Caco-2 (cell line): ENCODE results near the gene BUB1B. TPM values are rescaled to one million over a fixed set of nuclear protein-coding genes. Genes with fewer than 3 reads are reported as not detected.

Experiments used
- BruUV-seq: library from RNA; stranded (reverse); fragments of 400-500 nt; replicated peaks from 2 replicates; lab custom pipeline; 2021; lab: Mats Ljungman, UMichigan
- CTCF ChIA-PET: fragments of 300-600 bp; sonication (Branson Sonifier 250); formaldehyde crosslinking; loops from one replicate; lab custom pipeline; 2022; ENCODE audit warnings: antibody characterized with exemption; lab: Charles Lee
- POLR2A ChIA-PET: fragments of 300-600 bp; sonication (Branson Sonifier 250); formaldehyde crosslinking; loops from one replicate; lab custom pipeline; 2022; ENCODE audit warnings: antibody characterized with exemption; lab: Charles Lee
- DNase-seq, 2 experiments: peaks; one replicate each; pipeline versions ENCODE4 v3.0.0 to v3.0.0-alpha.2; 2020 to 2022
- H3K27me3 ChIP-seq: replicated peaks from 2 replicates; pipeline ENCODE4 v1.6.0; 2011; ENCODE audit warnings: low read length; ENCODE audit not compliant: control insufficient read depth, insufficient read depth
- H3K36me3 ChIP-seq: 2 replicates; pipeline ENCODE4 v1.5.1; 2011; ENCODE audit warnings: low read length; ENCODE audit not compliant: control insufficient read depth, insufficient read depth
- H3K4me1 ChIP-seq: fragments of 250-450 bp; sonication (Bioruptor Pico); 2 replicates; pipeline ENCODE4 v1.5.1; 2020; ENCODE audit warnings: mild to moderate bottlenecking
- H3K4me3 ChIP-seq: 2 replicates; pipeline ENCODE4 v1.5.1; 2011; ENCODE audit warnings: low read depth, mild to moderate bottlenecking, control low read depth, low read length
- H3K9me3 ChIP-seq: fragments of 250-450 bp; sonication (Bioruptor Pico); 2 replicates; pipeline ENCODE4 v1.5.1; 2020; ENCODE audit warnings: mild to moderate bottlenecking, moderate library complexity
- H3K27ac Mint-ChIP-seq: one replicate; pipeline ENCODE4 v1.8.0; 2022; ENCODE audit warnings: mixed read lengths; ENCODE audit not compliant: unreplicated experiment
- H3K27me3 Mint-ChIP-seq: one replicate; pipeline ENCODE4 v1.8.0; 2022; ENCODE audit warnings: mixed read lengths; ENCODE audit not compliant: insufficient read depth, unreplicated experiment
- H3K36me3 Mint-ChIP-seq: one replicate; pipeline ENCODE4 v1.8.0; 2022; ENCODE audit warnings: mild to moderate bottlenecking, mixed read lengths; ENCODE audit not compliant: insufficient read depth, unreplicated experiment
- H3K4me1 Mint-ChIP-seq: one replicate; pipeline ENCODE4 v1.8.0; 2022; ENCODE audit warnings: low read depth, mixed read lengths; ENCODE audit not compliant: unreplicated experiment
- H3K4me3 Mint-ChIP-seq: one replicate; pipeline ENCODE4 v1.8.0; 2022; ENCODE audit warnings: mild to moderate bottlenecking, moderate library complexity, mixed read lengths; ENCODE audit not compliant: unreplicated experiment
- H3K9me3 Mint-ChIP-seq: one replicate; pipeline ENCODE4 v1.8.0; 2022; ENCODE audit warnings: mixed read lengths; ENCODE audit not compliant: unreplicated experiment
- intact Hi-C: fragments of 100-400 bp; cut with micrococcal nuclease; formaldehyde crosslinking; loops from one replicate; pipeline ENCODE4 v1.10.0; 2022; ENCODE audit not compliant: unreplicated experiment
- total RNA-seq: library from RNA; stranded (reverse); gene quantifications from 2 replicates; pipeline ENCODE4 v1.2.3, GENCODE V29; 2022
- TF ChIP-seq, protein P1 (sequence below), 2 experiments: fragments of 200-600 bp in 1 of 2; IDR thresholded peaks; 1 replicate in 1 of 2; 2 replicates in 1 of 2; pipeline versions ENCODE4 v1.5.1 to v1.8.0; 2011 to 2022; ENCODE audit warnings: antibody characterized with exemption in 1 of 2, control low read depth in 1 of 2, inconsistent platforms in 1 of 2, low read depth in 1 of 2, low read length in 1 of 2, mild to moderate bottlenecking in 1 of 2, moderate library complexity in 1 of 2; ENCODE audit not compliant: insufficient read depth in 1 of 2, severe bottlenecking in 1 of 2, unreplicated experiment in 1 of 2

BUB1B gene
- total RNA-seq, 1 experiment from 2014 or later: 73.5 TPM

DNA sequence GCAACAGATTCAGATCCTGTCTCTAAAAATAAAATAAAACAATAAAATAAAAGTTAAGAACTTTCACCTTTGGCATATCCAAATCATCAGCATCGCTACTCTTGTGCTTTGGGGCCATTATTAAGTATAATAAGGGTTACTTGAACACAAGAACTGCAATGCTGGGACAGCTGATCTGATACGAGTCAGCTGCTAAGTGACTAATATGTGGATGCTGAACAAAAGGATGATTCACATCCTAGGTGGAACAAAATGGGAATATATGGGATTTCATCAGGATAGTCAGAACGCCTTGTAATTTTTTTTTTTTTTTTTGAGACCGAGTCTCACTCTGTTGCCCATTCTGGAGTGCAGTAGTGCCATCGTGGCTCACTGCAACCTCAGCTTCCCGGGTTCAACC is 29.7 kb downstream of the BUB1B start:
- intact Hi-C loops: no loop called here
- no peak overlapping the region for H3K27ac Mint-ChIP-seq
- BruUV-seq: no TSS peak
- no peaks in the 10 kb centered on the region for H3K9me3 Mint-ChIP-seq
- H3K27me3 Mint-ChIP-seq: no peaks in the 10 kb centered on the region
- Histone ChIP-seq H3K36me3 (no peaks in the 10 kb centered on the region), H3K4me3 (no peak overlapping the region), H3K9me3 (no peaks in the 10 kb centered on the region), H3K27me3 (no peaks in the 10 kb centered on the region), H3K4me1 (no peaks in the 10 kb centered on the region)
- TF ChIP-seq, protein P1, sequence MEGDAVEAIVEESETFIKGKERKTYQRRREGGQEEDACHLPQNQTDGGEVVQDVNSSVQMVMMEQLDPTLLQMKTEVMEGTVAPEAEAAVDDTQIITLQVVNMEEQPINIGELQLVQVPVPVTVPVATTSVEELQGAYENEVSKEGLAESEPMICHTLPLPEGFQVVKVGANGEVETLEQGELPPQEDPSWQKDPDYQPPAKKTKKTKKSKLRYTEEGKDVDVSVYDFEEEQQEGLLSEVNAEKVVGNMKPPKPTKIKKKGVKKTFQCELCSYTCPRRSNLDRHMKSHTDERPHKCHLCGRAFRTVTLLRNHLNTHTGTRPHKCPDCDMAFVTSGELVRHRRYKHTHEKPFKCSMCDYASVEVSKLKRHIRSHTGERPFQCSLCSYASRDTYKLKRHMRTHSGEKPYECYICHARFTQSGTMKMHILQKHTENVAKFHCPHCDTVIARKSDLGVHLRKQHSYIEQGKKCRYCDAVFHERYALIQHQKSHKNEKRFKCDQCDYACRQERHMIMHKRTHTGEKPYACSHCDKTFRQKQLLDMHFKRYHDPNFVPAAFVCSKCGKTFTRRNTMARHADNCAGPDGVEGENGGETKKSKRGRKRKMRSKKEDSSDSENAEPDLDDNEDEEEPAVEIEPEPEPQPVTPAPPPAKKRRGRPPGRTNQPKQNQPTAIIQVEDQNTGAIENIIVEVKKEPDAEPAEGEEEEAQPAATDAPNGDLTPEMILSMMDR (IDR thresholded peaks at IDR 0.05; ENCODE audit: insufficient read depth in 1 of 2, low read depth in 1 of 2, low read length in 1 of 2, severe bottlenecking in 1 of 2, unreplicated experiment in 1 of 2): no peak
- CTCF ChIA-PET: no interaction called here
- H3K36me3 Mint-ChIP-seq: peaks cover 71% of the 10 kb centered on the region
- no peaks in the 10 kb centered on the region for H3K4me1 Mint-ChIP-seq
- no peak for DNase-seq
- no peak overlapping the region for H3K4me3 Mint-ChIP-seq
- POLR2A ChIA-PET: no interaction called here

DNA sequence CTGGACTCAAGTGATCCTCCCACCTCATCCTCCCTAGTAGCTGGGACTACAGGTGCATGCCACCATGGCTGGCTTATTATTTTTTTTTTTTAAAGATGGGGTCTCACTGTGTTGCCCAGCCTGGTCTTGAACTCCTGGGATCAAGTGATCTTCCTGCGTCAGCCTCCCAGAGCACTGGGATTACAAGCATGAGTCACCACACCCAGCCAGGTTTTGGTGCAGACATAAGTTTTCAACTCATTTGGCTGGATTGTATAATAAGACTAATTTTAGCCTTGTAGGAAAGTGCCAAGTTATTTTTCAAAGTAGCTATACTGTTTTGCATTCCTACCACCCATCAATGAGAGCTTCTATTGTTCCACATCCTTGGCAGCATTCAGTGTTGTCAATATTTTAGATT is 32.1 kb downstream of the BUB1B start:
- Histone ChIP-seq H3K4me1 (no peaks in the 10 kb centered on the region), H3K36me3 (no peaks in the 10 kb centered on the region), H3K9me3 (no peaks in the 10 kb centered on the region), H3K4me3 (no peak overlapping the region), H3K27me3 (no peaks in the 10 kb centered on the region)
- no peak for DNase-seq
- no TSS peak for BruUV-seq
- ChIA-PET CTCF (no interaction called here), POLR2A (no interaction called here)
- TF ChIP-seq, protein P1 (IDR thresholded peaks at IDR 0.05; ENCODE audit: insufficient read depth in 1 of 2, low read depth in 1 of 2, low read length in 1 of 2, severe bottlenecking in 1 of 2, unreplicated experiment in 1 of 2): no peak
- H3K27me3 Mint-ChIP-seq: no peaks in the 10 kb centered on the region
- H3K36me3 Mint-ChIP-seq: peaks cover 82% of the 10 kb centered on the region
- no peaks in the 10 kb centered on the region for H3K4me1 Mint-ChIP-seq
- no peak overlapping the region for H3K4me3 Mint-ChIP-seq
- intact Hi-C loops: no loop called here
- H3K27ac Mint-ChIP-seq: no peak overlapping the region
- H3K9me3 Mint-ChIP-seq: no peaks in the 10 kb centered on the region

DNA sequence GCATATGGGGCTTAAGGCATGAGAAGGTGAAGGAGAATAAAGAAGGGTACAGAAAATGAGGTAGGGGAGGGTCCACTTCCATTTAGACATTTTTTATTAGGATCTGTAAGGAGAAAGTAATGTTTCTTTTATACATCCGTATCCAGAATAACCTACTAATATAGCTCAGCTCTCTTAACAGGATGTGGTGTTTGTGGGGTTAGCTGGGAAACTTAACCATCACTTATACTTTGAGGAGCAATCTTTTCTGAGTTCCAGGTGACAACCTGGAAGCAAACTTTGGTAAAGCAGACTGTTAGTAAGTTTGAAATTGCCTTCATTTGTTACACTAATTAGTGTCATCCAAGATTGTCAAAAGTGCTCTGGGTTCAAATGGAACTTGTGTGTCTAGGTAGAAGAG is 36.6 kb downstream of the BUB1B start:
- intact Hi-C loops: no loop called here
- Mint-ChIP-seq H3K27me3 (no peaks in the 10 kb centered on the region), H3K36me3 (peaks cover 70% of the 10 kb centered on the region), H3K27ac (no peak overlapping the region), H3K4me3 (no peak overlapping the region), H3K9me3 (no peaks in the 10 kb centered on the region), H3K4me1 (no peaks in the 10 kb centered on the region)
- Histone ChIP-seq H3K4me3 (no peak overlapping the region), H3K27me3 (no peaks in the 10 kb centered on the region), H3K4me1 (no peaks in the 10 kb centered on the region), H3K36me3 (no peaks in the 10 kb centered on the region; the same call in 1 of the 2 replicates), H3K9me3 (no peaks in the 10 kb centered on the region)
- BruUV-seq: no TSS peak
- no peak for DNase-seq
- ChIA-PET CTCF (no interaction called here), POLR2A (no interaction called here)
- TF ChIP-seq, protein P1 (IDR thresholded peaks at IDR 0.05; ENCODE audit: insufficient read depth in 1 of 2, low read depth in 1 of 2, low read length in 1 of 2, severe bottlenecking in 1 of 2, unreplicated experiment in 1 of 2): no peak
